K562 (cell line): ENCODE measurements around the gene MARCHF7. TPM values are rescaled to one million over a fixed set of nuclear protein-coding genes. Genes with fewer than 3 reads are reported as not detected.

Experiments used
- ATAC-seq: fragments of 200-7000 bp; cut with Tn5 transposase; 3 replicates; pipeline ENCODE4 v1.9.1; 2020; ENCODE audit warnings: moderate library complexity
- BruUV-seq: library from RNA; stranded (reverse); fragments of 400-500 nt; replicated peaks from 2 replicates; lab custom pipeline; 2021; lab: Mats Ljungman, UMichigan
- CTCF ChIA-PET: fragments of 300-600 bp; formaldehyde crosslinking; extraction: SDS; loops from one replicate; lab custom pipeline; 2021; ENCODE audit warnings: low intra/inter-chr PET ratio; lab: Yijun Ruan, JAX
- POLR2A ChIA-PET: fragments of 300-600, 350-650 bp; sonication (Branson Sonifier 250); formaldehyde crosslinking; extraction: SDS; loops from one replicate; lab custom pipeline; 2021; ENCODE audit warnings: antibody characterized with exemption, inconsistent platforms; lab: Yijun Ruan, JAX
- DNase-seq, 4 experiments: peaks; one replicate each; pipeline versions ENCODE4 v3.0.0 to v3.0.0-alpha.2; 2011 to 2018; ENCODE audit warnings: low spot score in 3 of 4, mixed read lengths in 3 of 4; ENCODE audit errors: extremely low read depth in 1 of 4
- FAIRE-seq: peaks from 2 replicates; lab custom pipeline; 2011; peaks lifted over from hg19 to GRCh38; lab: Jason Lieb, UNC
- H2AFZ ChIP-seq: 2 replicates; pipeline ENCODE4 v1.6.0; 2011; ENCODE audit warnings: low read depth, low read length, control low read depth, inconsistent platforms
- H3K27ac ChIP-seq: fragments of 200-600 bp; 3 replicates; pipeline ENCODE4 v1.8.0; 2011; ENCODE audit warnings: low read depth, mild to moderate bottlenecking, control low read depth, inconsistent platforms, low read length, moderate library complexity, mixed read lengths; ENCODE audit errors: extremely low read depth
- H3K27me3 ChIP-seq, 2 experiments: fragments of 300-600 bp in 1 of 2; 2 replicates in 1 of 2; 3 replicates in 1 of 2; pipeline versions ENCODE4 v1.6.0 to v1.8.0; 2011; ENCODE audit warnings: inconsistent platforms in 2 of 2, low read length in 2 of 2, mild to moderate bottlenecking in 1 of 2, mixed read lengths in 1 of 2, moderate library complexity in 1 of 2; ENCODE audit not compliant: control insufficient read depth in 2 of 2, insufficient read depth in 2 of 2
- H3K36me3 ChIP-seq: fragments of 300-600 bp; 3 replicates; pipeline ENCODE4 v1.8.0; 2011; ENCODE audit warnings: mild to moderate bottlenecking, low read length, inconsistent platforms; ENCODE audit not compliant: control insufficient read depth, insufficient read depth
- H3K4me1 ChIP-seq, 2 experiments: fragments of 200-600 bp in 1 of 2; replicated peaks in 1 of 2; 2 replicates in 1 of 2; 3 replicates in 1 of 2; pipeline versions ENCODE4 v1.5.1 to v1.8.0; 2011; ENCODE audit warnings: inconsistent platforms in 2 of 2, low read length in 2 of 2, mild to moderate bottlenecking in 1 of 2, mixed read lengths in 1 of 2, moderate library complexity in 1 of 2; ENCODE audit not compliant: control insufficient read depth in 2 of 2, insufficient read depth in 2 of 2
- H3K4me2 ChIP-seq: 2 replicates; pipeline ENCODE4 v1.6.1; 2011; ENCODE audit warnings: low read length, control low read depth, inconsistent platforms, mixed read lengths; ENCODE audit not compliant: insufficient read depth
- H3K4me3 ChIP-seq: fragments of 200-600 bp; sonication (generic), shearing (Covaris generic); 2 replicates; pipeline ENCODE4 v1.5.1; 2016; ENCODE audit warnings: control low read depth, inconsistent platforms
- H3K79me2 ChIP-seq: fragments of 200-600 bp; 3 replicates; pipeline ENCODE4 v1.8.0; 2011; ENCODE audit warnings: low read length, inconsistent platforms; ENCODE audit not compliant: control insufficient read depth, insufficient read depth
- H3K9ac ChIP-seq, 2 experiments: 2 replicates each; pipeline versions ENCODE4 v1.6.0 to v1.6.1; 2011; ENCODE audit warnings: low read depth in 2 of 2, low read length in 2 of 2, control low read depth in 1 of 2, inconsistent platforms in 1 of 2, mild to moderate bottlenecking in 1 of 2, mixed read lengths in 1 of 2; ENCODE audit not compliant: insufficient read depth in 1 of 2
- H3K9me1 ChIP-seq: one replicate; pipeline ENCODE4 v1.6.0; 2011; ENCODE audit warnings: inconsistent platforms, mild to moderate bottlenecking, low read length, moderate library complexity; ENCODE audit not compliant: control insufficient read depth, insufficient read depth
- H3K9me3 ChIP-seq: replicated peaks from 2 replicates; pipeline ENCODE4 v1.5.1; 2011; ENCODE audit warnings: low read depth, low read length, inconsistent platforms; ENCODE audit not compliant: control insufficient read depth, insufficient read depth
- H4K20me1 ChIP-seq: replicated peaks from 2 replicates; pipeline ENCODE4 v1.6.1; 2011; ENCODE audit warnings: low read length, inconsistent platforms, mixed read lengths; ENCODE audit not compliant: control insufficient read depth, insufficient read depth
- MIER1 ChIP-seq: fragments of 450-650 bp; IDR thresholded peaks from 2 replicates; pipeline ENCODE4 v1.6.1; 2016; ENCODE audit warnings: antibody characterized with exemption, mild to moderate bottlenecking, low read depth
- MNT ChIP-seq, 2 experiments: fragments of 450-650 bp; conservative IDR thresholded peaks; 2 replicates each; pipeline ENCODE4 v1.6.1; 2017; ENCODE audit warnings: mild to moderate bottlenecking in 2 of 2, moderate library complexity in 2 of 2
- NBN ChIP-seq: fragments of 450-650 bp; IDR thresholded peaks from 2 replicates; pipeline ENCODE4 v1.6.1; 2016; ENCODE audit warnings: low read depth, mild to moderate bottlenecking
- SMARCA4 ChIP-seq: fragments of 450-650 bp; IDR thresholded peaks from 2 replicates; pipeline ENCODE4 v1.6.1; 2016
- TBP ChIP-seq: optimal IDR thresholded peaks from 2 replicates; pipeline ENCODE3; 2011; ENCODE audit warnings: low read depth, low read length, improper control_type of control experiment
- ZNF24 ChIP-seq: fragments of 450-650 bp; IDR thresholded peaks from 2 replicates; pipeline ENCODE4 v1.6.1; 2016
- ZNF384 ChIP-seq: IDR thresholded peaks from 2 replicates; pipeline ENCODE4 v1.6.1; 2012; ENCODE audit warnings: low read depth, low read length, improper control_type of control experiment
- WGBS: fragments of 100-300 bp; shearing (Covaris generic); methylation state at CpG from one replicate; pipeline ENCODE4 v1.1.6; 2016; ENCODE audit warnings: low coverage, mixed read lengths; ENCODE audit not compliant: insufficient coverage; ENCODE audit errors: missing lambda C conversion rate; 5-methylcytosine and 5-hydroxymethylcytosine counted together
- in situ Hi-C: fragments of 300-500 bp; cut with MboI; formaldehyde crosslinking; loops from 4 replicates; pipeline ENCODE4 v1.15.0; 2018; ENCODE audit warnings: inconsistent platforms, mixed read lengths
- intact Hi-C: fragments of 100-400 bp; cut with micrococcal nuclease; formaldehyde crosslinking; loops from 2 replicates; pipeline ENCODE4 v1.14.2; 2022
- polyA plus RNA-seq, 8 experiments: library from polyadenylated mRNA; depleted of rRNA in 4 of 8; stranded (reverse) in 5 of 8; unstranded in 3 of 8; fragments of >200 nt; fragmentation: Nextera tagmentation in 2 of 8; fragmentation: Illumina TruSeq in 1 of 8; extraction: Ambion mirVana in 2 of 8; extraction: Trizol in 1 of 8; gene quantifications; 2 replicates each; pipeline versions ENCODE4 v1.2.1 to v1.2.3, GENCODE V29; 2011 to 2014; ENCODE audit warnings: inconsistent platforms in 1 of 8, missing spikeins in 1 of 8
- total RNA-seq, 7 experiments: library from RNA; depleted of rRNA in 6 of 7; stranded (reverse); fragments of >200 nt in 6 of 7; fragmentation: Illumina TruSeq in 2 of 7; extraction: Trizol in 2 of 7; gene quantifications; 2 replicates each; pipeline versions ENCODE4 v1.2.1 to v1.2.3, GENCODE V29; 2011 to 2021; ENCODE audit warnings: low replicate concordance in 1 of 7
- TF ChIP-seq, protein P1 (sequence below): fragments of 450-650 bp; IDR thresholded peaks from 2 replicates; pipeline ENCODE4 v1.7.0; 2016; ENCODE audit warnings: borderline replicate concordance

MARCHF7 gene
- total and polyA plus RNA-seq, 9 of the 15 experiments (the other 6 are each of a cell fraction or from before 2014, with no cell fraction given), result 58.2 to 137 (median 86.7) TPM

- ChIA-PET CTCF (interaction anchor here (0.7 to 1.2 kb wide), 2 partner anchors 36 to 154 kb away, joined by 3 to 5 read pairs; no protein-coding TSS in a partner anchor), POLR2A (interaction anchor here (0.6 to 3.7 kb wide), 21 partner anchors 9 to 680 kb away, joined by 3 to 40 read pairs (median 3); partner anchors contain the start of genes BAZ2B and WDSUB1)
- Histone ChIP-seq H3K36me3 (peaks cover 33% of the 10 kb centered on the region), H3K9ac (peak overlapping the region; percentile 98 to 100), H3K4me1 (peaks cover 11 to 17% of the 10 kb centered on the region in 2 experiments; a peak in 4 of 5 replicates), H3K79me2 (peaks cover 60% of the 10 kb centered on the region), H3K4me2 (peak overlapping the region; percentile 93), H3K27ac (peak overlapping the region; percentile 99), H3K9me3 (no peaks in the 10 kb centered on the region), H3K4me3 (peak overlapping the region; percentile 88), H3K27me3 (no peaks in the 10 kb centered on the region; a peak in 1 of 5 replicates), H4K20me1 (peaks cover 33% of the 10 kb centered on the region), H2AFZ (peak overlapping the region; percentile 97), H3K9me1 (no peaks in the 10 kb centered on the region)
- in situ Hi-C loops (no loop called here), intact Hi-C loops (loop anchor here (1.0 to 5.0 kb wide), 8 partner anchors 96 to 809 kb away; partner anchors contain the start of gene WDSUB1)
- FAIRE-seq (peak; percentile 29), ATAC-seq (no peak), DNase-seq (no peak)
- TSS peak; percentile 63 for BruUV-seq
- WGBS, result under 1% methylated on average over 9 of the region's 10 CpGs
- TF ChIP-seq MNT (conservative IDR thresholded peaks at IDR 0.05) (peak in 1 of 2 experiments; percentile 9; a peak in 1 of 4 replicates), SMARCA4 (peak; percentile 43), ZNF384 (peak; percentile 95), ZNF24 (no peak; the same call in 1 of the 2 replicates), MIER1 (peak; percentile 70; the same call in 1 of the 2 replicates), TBP (peak; percentile 79), NBN (peak; percentile 13; the same call in 1 of the 2 replicates)
- TF ChIP-seq, protein P1, sequence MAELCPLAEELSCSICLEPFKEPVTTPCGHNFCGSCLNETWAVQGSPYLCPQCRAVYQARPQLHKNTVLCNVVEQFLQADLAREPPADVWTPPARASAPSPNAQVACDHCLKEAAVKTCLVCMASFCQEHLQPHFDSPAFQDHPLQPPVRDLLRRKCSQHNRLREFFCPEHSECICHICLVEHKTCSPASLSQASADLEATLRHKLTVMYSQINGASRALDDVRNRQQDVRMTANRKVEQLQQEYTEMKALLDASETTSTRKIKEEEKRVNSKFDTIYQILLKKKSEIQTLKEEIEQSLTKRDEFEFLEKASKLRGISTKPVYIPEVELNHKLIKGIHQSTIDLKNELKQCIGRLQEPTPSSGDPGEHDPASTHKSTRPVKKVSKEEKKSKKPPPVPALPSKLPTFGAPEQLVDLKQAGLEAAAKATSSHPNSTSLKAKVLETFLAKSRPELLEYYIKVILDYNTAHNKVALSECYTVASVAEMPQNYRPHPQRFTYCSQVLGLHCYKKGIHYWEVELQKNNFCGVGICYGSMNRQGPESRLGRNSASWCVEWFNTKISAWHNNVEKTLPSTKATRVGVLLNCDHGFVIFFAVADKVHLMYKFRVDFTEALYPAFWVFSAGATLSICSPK, result 0 out of 2 replicates have a peak, but pooled peaks have one; percentile 15
These were observed 654 bp upstream of the MARCHF7 start for GRCh38 chr2:159711562-159712142.
